Breast epithelium (tissue), 4 donors: Measurements from ENCODE around the gene PTPN2. TPM values are rescaled to one million over a fixed set of nuclear protein-coding genes. Genes with fewer than 3 reads are reported as not detected.

ENCODE experiments used
- DNase-seq, 2 donors: peaks; one replicate each; pipeline ENCODE4 v3.0.0-alpha.2; 2019; ENCODE audit warnings: low spot score in 2 of 2
- H3K27ac ChIP-seq, 2 donors: fragments of 200-600 bp; sonication (generic) in 1 of 2; one replicate each; pipeline ENCODE4 v1.5.1; 2016 to 2019; ENCODE audit warnings: mild to moderate bottlenecking in 1 of 2
- H3K27me3 ChIP-seq, 2 donors: fragments of 200-600 bp; sonication (generic) in 1 of 2; one replicate each; pipeline versions ENCODE4 v1.5.1 to v1.6.0; 2017 to 2019; ENCODE audit warnings: control low read depth in 1 of 2, mild to moderate bottlenecking in 1 of 2
- H3K36me3 ChIP-seq: fragments of 200-600 bp; one replicate; pipeline ENCODE4 v1.5.1; 2019
- H3K4me1 ChIP-seq, 2 donors: fragments of 200-600 bp; sonication (generic); one replicate each; pipeline ENCODE4 v1.5.1; 2016 to 2019; ENCODE audit warnings: control low read depth in 1 of 2
- H3K4me3 ChIP-seq, 3 donors: fragments of 200-600 bp; sonication (generic); 1 replicate in 2 of 3; 2 replicates in 1 of 3; pipeline ENCODE4 v1.5.1; 2016 to 2019; ENCODE audit warnings: mild to moderate bottlenecking in 3 of 3, moderate library complexity in 2 of 3
- H3K9me3 ChIP-seq, 2 donors: fragments of 200-600 bp; sonication (generic) in 1 of 2; one replicate each; pipeline ENCODE4 v1.5.1; 2016 to 2019; ENCODE audit warnings: control low read depth in 1 of 2
- CTCF ChIP-seq, 3 donors: fragments of 450-650 bp; IDR thresholded peaks; one replicate each; pipeline ENCODE4 v1.5.1; 2016 to 2017; ENCODE audit warnings: antibody characterized with exemption in 3 of 3, mild to moderate bottlenecking in 3 of 3, moderate library complexity in 3 of 3
- POLR2A ChIP-seq: fragments of 450-650 bp; IDR thresholded peaks from one replicate; pipeline ENCODE4 v1.6.1; 2016; ENCODE audit warnings: antibody characterized with exemption, mild to moderate bottlenecking, moderate library complexity
- POLR2AphosphoS5 ChIP-seq, 3 donors: sonication (generic); formaldehyde crosslinking; IDR thresholded peaks; one replicate each; pipeline ENCODE4 v1.6.1; 2017; ENCODE audit warnings: antibody characterized with exemption in 3 of 3
- intact Hi-C: fragments of 100-400 bp; cut with DNase I; formaldehyde crosslinking; loops from one replicate; pipeline ENCODE4 v1.15.1; 2023; ENCODE audit warnings: low total_unique reads
- total RNA-seq, 3 donors: library from RNA; depleted of rRNA; stranded (reverse); fragments of >200 nt; gene quantifications; one replicate each; pipeline ENCODE4 v1.1.0, GENCODE V29; 2016

The PTPN2 gene
- total RNA-seq, 3 donors from 2014 or later: 38.4 to 57.1 (median 53.7) TPM

GRCh38 chr18:12884406-12885323 is 628 bp upstream of the PTPN2 start:
- peak overlapping the region; percentile 99 to 100 for H3K27ac ChIP-seq
- no peaks in the 10 kb centered on the region for H3K36me3 ChIP-seq
- peak overlapping the region; percentile 68 to 92 (median 83) for H3K4me3 ChIP-seq
- peaks cover 5 to 19% of the 10 kb centered on the region in 2 donors for H3K4me1 ChIP-seq
- intact Hi-C loops: no loop called here
- no peak for DNase-seq
- H3K9me3 ChIP-seq: no peaks in the 10 kb centered on the region
- no peaks in the 10 kb centered on the region for H3K27me3 ChIP-seq
- TF ChIP-seq CTCF (IDR thresholded peaks at IDR 0.05) (no peak), POLR2A (no peak), POLR2AphosphoS5 (IDR thresholded peaks at IDR 0.05) (no peak)

GRCh38 chr18:12883372-12883683 is 709 bp downstream of the PTPN2 start:
- H3K27me3 ChIP-seq: no peaks in the 10 kb centered on the region
- H3K4me3 ChIP-seq: peak overlapping the region; percentile 68 to 92 (median 83)
- H3K9me3 ChIP-seq: no peaks in the 10 kb centered on the region
- intact Hi-C loops: no loop called here
- peak overlapping the region; percentile 99 to 100 for H3K27ac ChIP-seq
- peaks cover 5 to 20% of the 10 kb centered on the region in 2 donors for H3K4me1 ChIP-seq
- TF ChIP-seq POLR2A (no peak), CTCF (IDR thresholded peaks at IDR 0.05) (no peak), POLR2AphosphoS5 (IDR thresholded peaks at IDR 0.05) (no peak)
- no peaks in the 10 kb centered on the region for H3K36me3 ChIP-seq
- DNase-seq: no peak

DNA sequence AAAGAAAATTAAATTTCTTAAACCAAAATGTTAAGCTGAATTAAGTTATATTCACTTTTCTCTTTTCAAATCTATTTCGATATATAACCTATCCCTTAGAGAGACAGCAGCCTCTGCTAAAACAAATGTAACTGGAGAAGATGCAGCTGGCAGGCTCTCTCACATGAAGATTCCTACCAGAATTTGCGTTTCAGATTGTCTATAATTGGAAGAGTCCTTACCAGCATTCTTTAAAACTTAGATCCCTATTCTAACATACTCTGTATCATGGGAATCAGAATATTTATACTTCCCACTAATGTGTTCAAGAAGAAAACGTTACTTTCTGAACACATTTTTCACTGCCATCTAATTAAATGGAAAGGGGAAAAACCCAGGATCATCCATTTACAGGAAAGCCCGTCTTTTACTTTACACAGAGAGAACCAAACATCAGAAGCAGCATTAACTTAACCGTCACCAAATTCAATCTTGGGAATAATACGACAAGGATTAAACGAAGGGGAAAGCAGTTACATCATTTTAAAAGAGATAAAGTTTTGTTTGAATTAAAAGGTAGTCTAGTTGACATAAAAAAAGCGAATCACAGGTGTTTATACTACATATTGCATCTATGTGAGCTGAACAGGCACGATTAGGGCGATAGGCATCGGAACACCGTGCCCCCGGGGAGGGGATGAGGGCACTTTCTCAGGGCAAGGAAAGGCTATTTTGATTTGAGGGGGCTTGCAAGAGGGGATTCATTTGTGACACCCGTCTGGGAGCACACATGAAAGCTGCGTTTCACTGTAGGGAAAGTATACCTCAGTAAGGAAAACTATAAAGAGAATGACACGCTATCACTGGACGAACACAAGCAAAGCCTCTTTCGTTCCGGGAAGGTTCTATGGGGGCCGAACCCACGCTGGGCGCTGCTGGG is 1.3 kb downstream of the PTPN2 start:
- Histone ChIP-seq H3K27ac (peak overlapping the region; percentile 99 to 100), H3K9me3 (no peaks in the 10 kb centered on the region), H3K36me3 (no peaks in the 10 kb centered on the region), H3K4me3 (peak overlapping the region; percentile 68 to 92 (median 83)), H3K27me3 (no peaks in the 10 kb centered on the region), H3K4me1 (peaks cover 5 to 20% of the 10 kb centered on the region in 2 donors)
- intact Hi-C loops: no loop called here
- no peak for DNase-seq
- no peak for TF ChIP-seq POLR2A
- no peak for TF ChIP-seq CTCF (IDR thresholded peaks at IDR 0.05)
- TF ChIP-seq POLR2AphosphoS5 (IDR thresholded peaks at IDR 0.05): no peak

GRCh38 chr18:12880541-12880910 is 3.5 kb downstream of the PTPN2 start:
- DNase-seq: no peak
- TF ChIP-seq POLR2A (no peak), POLR2AphosphoS5 (IDR thresholded peaks at IDR 0.05) (no peak), CTCF (IDR thresholded peaks at IDR 0.05) (no peak)
- H3K9me3 ChIP-seq: no peaks in the 10 kb centered on the region
- peak overlapping the region in 1 of 3 donors; percentile 24 for H3K4me3 ChIP-seq
- no peaks in the 10 kb centered on the region for H3K36me3 ChIP-seq
- intact Hi-C loops: no loop called here
- peaks cover 5 to 20% of the 10 kb centered on the region in 2 donors for H3K4me1 ChIP-seq
- no peaks in the 10 kb centered on the region for H3K27me3 ChIP-seq
- H3K27ac ChIP-seq: peak overlapping the region; percentile 62 to 70
